Activated CD4-positive, alpha-beta T cell treated with anti-CD3 and anti-CD28 coated beads, Interleukin-2, amount 10 ng/mL, durations not matched to agents 24 days and 14 days (primary cell): ENCODE measurements around the gene PLOD1. TPM values are rescaled to one million over a fixed set of nuclear protein-coding genes. Genes with fewer than 3 reads are reported as not detected.
A peak's percentile ranks its signal among the peaks of the same experiment; 100 is the strongest.
"Not testable (repeated sequence)": the region's sequence is repeated elsewhere in the genome, so short reads cannot be mapped to it uniquely, and the experiment has no call there.

Source experiments
- DNase-seq: peaks from one replicate; pipeline ENCODE4 v3.0.0; 2022
- H3K27ac Mint-ChIP-seq: one replicate; pipeline ENCODE4 v1.8.0; 2022; ENCODE audit warnings: mild to moderate bottlenecking, mixed read lengths
- H3K27me3 Mint-ChIP-seq: one replicate; pipeline ENCODE4 v1.8.0; 2022; ENCODE audit warnings: mixed read lengths
- H3K36me3 Mint-ChIP-seq: one replicate; pipeline ENCODE4 v1.8.0; 2022; ENCODE audit warnings: low read depth, mild to moderate bottlenecking, mixed read lengths
- H3K4me1 Mint-ChIP-seq: one replicate; pipeline ENCODE4 v1.8.0; 2021; ENCODE audit warnings: mixed read lengths
- H3K4me3 Mint-ChIP-seq: one replicate; pipeline ENCODE4 v1.8.0; 2022; ENCODE audit warnings: mild to moderate bottlenecking, moderate library complexity, mixed read lengths
- H3K9me3 Mint-ChIP-seq: one replicate; pipeline ENCODE4 v1.8.0; 2021; ENCODE audit warnings: mixed read lengths
- intact Hi-C: fragments of 100-400 bp; cut with micrococcal nuclease; formaldehyde crosslinking; loops from one replicate; pipeline ENCODE4 v1.15.1; 2023
- total RNA-seq: library from RNA; stranded (reverse); gene quantifications from 2 replicates; pipeline ENCODE4 v1.2.3, GENCODE V29; 2022

The PLOD1 gene
- total RNA-seq, 1 donor from 2014 or later: 40.6 TPM

DNA sequence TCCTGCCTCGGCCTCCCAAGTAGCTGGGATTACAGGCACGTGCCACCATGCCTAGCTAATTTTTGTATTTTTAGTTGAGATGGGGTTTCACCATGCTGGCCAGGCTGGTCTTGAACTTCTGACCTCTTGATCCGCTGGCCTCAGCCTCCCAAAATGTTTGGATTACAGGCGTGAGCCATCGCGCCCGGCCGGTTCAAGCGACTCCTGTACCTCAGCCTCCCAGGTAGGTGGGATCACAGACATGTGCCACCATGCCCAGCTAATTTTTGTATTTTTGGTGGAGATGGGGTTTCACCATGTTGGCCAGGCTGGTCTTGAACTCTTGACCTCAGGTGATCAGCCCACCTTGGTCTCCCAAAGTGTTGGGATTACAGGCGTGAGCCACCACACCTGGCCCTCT, 1.2 kb downstream of the PLOD1 start:
- not testable (repeated sequence) for DNase-seq, H3K36me3 Mint-ChIP-seq, H3K4me1 Mint-ChIP-seq, H3K9me3 Mint-ChIP-seq, H3K27ac Mint-ChIP-seq, H3K27me3 Mint-ChIP-seq
- peak overlapping the region; percentile 17 for H3K4me3 Mint-ChIP-seq
- intact Hi-C loops: loop anchor here (2.0 kb wide), 1 partner anchor 27 kb away; no protein-coding TSS in a partner anchor

DNA sequence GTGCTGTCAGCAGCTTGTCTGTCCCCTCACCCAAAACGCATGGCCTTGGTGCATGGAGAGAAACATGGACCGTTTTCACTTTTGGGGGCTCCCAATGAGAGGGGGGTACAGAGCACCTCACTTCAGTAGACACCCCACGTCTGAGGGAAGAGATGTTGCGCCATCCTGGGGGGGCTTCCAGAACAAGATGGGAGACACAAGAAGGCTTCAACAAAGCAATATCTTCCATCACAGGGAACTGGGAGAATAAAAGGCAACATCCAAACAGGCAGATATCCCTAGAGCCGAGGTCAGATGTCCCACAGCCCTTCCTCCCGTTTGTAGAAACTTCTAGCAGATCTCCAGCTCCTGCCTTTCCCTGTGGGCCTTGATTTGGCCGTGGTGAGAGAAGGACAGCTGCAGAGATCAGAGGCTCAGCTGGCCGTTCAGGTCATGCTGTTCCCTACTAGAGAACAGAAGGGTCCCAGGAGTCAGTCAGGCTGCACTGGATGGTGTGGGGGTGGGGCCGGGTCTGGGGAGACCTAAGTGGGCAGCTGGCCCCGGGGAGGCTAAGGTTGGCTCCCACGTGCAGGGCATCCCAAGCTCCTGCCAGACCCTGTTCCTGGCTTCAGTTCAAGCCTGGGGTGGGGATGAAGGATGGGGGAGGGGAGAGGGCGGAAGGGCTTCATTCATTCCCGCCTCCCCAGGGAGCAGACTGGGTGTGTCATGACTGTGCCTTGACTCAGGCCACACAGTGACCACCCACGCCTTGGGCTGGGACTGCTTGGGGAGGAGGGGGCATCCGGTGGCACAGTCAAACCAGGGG, 4.4 kb downstream of the PLOD1 start:
- peaks cover 7% of the 10 kb centered on the region for H3K4me1 Mint-ChIP-seq
- no peak for DNase-seq
- no peak overlapping the region for H3K27ac Mint-ChIP-seq
- no peak overlapping the region for H3K4me3 Mint-ChIP-seq
- H3K27me3 Mint-ChIP-seq: no peaks in the 10 kb centered on the region
- intact Hi-C loops: no loop called here
- no peaks in the 10 kb centered on the region for H3K9me3 Mint-ChIP-seq
- no peaks in the 10 kb centered on the region for H3K36me3 Mint-ChIP-seq

DNA sequence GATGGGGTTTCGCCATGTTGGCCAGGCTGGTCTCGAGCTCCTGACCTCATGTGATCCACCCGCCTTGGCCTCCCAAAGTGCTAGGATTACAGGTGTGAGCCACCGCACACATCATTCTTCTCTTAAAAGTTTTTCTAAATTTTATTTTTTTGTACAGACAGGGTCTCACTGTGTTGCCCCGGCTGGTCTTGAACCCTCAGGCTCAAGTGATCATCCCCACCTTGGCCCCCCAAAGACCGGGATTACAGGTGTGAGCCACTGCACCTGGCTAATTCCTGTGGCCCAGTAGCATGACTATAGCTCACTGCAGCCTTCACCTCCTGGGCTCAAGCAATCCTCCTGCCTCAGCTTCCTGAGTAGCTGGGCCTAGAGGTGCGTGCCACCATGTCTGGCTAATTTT, 5.3 kb downstream of the PLOD1 start:
- H3K36me3 Mint-ChIP-seq, DNase-seq, H3K27me3 Mint-ChIP-seq, H3K9me3 Mint-ChIP-seq, H3K4me1 Mint-ChIP-seq, intact Hi-C loops, H3K27ac Mint-ChIP-seq, H3K4me3 Mint-ChIP-seq: not testable (repeated sequence)

DNA sequence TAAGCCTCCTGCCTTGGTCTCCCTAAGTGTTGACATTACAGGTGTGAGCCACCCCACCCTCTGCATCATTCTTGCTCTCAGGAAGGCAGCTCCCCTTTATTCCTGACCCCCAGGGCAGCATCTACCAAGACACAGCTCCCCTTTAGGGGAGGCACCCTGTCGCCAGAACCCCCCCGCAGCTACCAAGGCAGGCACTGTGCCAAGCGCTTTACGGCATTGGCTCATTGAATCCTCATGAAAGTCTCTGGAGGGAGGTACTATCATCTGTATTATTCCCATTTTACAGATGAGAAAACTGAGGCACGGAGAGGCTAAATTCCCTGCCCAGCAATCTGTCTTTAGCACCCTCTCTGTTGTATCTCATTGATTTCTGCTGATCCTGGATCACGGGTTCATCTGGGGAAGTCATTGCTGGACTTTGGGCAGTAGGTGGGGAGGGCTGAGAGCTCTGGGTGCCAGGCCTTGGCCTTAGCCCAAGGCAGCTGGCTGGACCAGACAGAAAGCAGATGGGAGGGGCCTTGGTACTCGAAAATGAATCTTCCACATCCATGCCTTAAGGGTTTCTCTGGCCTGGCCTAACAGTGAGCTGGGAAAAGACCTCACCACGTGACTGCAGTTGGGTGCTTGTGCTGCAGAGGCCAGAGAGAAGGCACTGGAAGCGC, 5.9 kb downstream of the PLOD1 start:
- Mint-ChIP-seq H3K9me3 (no peaks in the 10 kb centered on the region), H3K4me1 (peaks cover 5% of the 10 kb centered on the region), H3K36me3 (peaks cover 4% of the 10 kb centered on the region), H3K27ac (no peak overlapping the region), H3K4me3 (no peak overlapping the region), H3K27me3 (no peaks in the 10 kb centered on the region)
- intact Hi-C loops: no loop called here
- no peak for DNase-seq

DNA sequence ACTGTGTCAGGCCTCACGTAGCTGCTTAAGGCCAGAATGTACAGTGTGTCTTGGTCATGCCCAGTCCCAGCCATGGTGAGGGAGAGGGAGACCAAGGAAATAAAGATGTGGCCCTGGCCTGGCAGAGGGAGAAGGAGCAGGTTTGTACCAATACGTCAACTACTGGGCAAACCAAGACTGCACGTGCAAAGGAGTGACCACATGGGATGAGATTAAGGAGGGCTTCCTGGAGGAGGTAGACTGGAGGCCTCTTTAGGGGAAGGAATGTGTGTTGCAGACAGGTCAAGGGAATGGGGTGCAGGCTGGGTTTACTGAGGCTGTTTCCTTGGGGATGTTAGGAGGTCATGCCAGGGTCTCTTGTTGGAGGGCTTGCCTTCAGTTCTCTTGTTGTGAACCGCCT, 7.8 kb downstream of the PLOD1 start:
- no peak overlapping the region for H3K27ac Mint-ChIP-seq
- DNase-seq: no peak
- peaks cover 6% of the 10 kb centered on the region for H3K9me3 Mint-ChIP-seq
- H3K4me3 Mint-ChIP-seq: no peak overlapping the region
- peaks cover 10% of the 10 kb centered on the region for H3K4me1 Mint-ChIP-seq
- peaks cover 10% of the 10 kb centered on the region for H3K36me3 Mint-ChIP-seq
- no peaks in the 10 kb centered on the region for H3K27me3 Mint-ChIP-seq
- intact Hi-C loops: no loop called here

DNA sequence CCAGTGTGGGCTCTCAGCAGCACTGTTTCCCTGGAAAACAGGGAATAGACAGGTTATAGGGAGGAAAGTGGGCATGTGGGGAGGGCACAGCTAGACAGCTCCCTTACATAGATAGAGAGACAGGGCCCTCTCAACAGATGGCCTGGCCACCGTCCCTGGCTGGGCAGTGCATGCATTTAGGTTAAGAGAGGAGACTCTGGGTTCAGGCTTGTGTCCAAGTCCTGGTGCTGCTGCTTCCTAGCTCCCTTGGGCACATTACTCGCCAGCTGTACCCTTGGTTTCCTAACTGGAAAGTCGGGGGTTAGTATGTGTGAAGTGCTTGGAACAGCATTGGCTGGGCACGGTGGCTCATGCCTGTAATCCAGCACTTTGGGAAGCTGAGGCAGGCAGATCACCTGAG, 9.1 kb downstream of the PLOD1 start:
- intact Hi-C loops: no loop called here
- no peak for DNase-seq
- Mint-ChIP-seq H3K36me3 (peaks cover 18% of the 10 kb centered on the region), H3K4me3 (no peak overlapping the region), H3K9me3 (peaks cover 6% of the 10 kb centered on the region), H3K27ac (no peak overlapping the region), H3K27me3 (no peaks in the 10 kb centered on the region), H3K4me1 (peaks cover 7% of the 10 kb centered on the region)

DNA sequence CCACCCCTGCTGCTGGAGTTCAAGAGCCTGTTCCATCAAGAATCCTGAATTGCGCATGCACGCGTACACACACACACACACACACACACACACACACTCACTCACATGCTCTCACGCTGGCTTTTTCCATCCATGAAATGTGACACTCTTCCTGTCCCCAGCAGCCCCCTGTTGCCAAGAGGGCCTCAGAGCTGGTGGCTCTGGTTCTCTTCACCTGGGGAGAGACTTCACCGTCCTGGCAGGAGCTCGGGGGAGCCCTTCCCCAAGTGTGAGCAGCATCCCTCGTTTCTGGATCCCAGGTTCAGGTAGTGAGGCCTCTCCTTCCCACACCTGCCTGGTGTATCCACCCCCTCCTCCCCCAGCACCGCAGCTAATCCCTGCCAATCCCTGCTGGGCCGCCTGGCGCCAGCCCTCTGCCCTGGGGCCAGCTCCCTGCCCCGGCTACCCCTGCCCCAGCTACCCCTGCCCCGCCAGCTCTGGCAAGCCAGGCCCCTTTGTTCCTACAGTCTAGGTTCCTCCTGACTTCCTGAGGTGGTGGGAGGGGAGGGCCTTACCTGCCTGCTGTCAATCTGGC, 9.9 kb downstream of the PLOD1 start:
- Mint-ChIP-seq H3K27me3 (no peaks in the 10 kb centered on the region), H3K9me3 (peaks cover 6% of the 10 kb centered on the region), H3K36me3 (peaks cover 21% of the 10 kb centered on the region), H3K27ac (no peak overlapping the region), H3K4me1 (peaks cover 7% of the 10 kb centered on the region), H3K4me3 (no peak overlapping the region)
- intact Hi-C loops: no loop called here
- DNase-seq: no peak

DNA sequence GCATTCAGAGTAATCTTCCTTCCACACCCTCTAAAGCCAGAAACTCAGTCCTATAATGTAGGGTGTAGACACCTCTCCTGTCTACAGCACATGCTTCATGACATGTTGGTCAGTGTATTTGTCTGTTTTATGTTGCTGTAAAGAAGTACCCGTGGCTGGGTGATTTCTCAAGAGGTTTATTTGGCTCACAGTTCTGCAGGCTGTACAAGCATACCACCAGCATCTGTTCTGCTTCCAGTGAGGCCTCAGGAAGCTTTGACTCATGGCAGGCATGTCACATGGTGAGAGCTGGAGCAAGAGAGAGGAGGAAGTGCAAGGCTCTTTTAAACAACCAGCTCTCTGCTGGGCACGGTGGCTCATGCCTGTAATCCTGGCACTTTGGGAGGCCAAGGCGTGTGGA, 12.1 kb downstream of the PLOD1 start:
- peaks cover 6% of the 10 kb centered on the region for H3K9me3 Mint-ChIP-seq
- intact Hi-C loops: no loop called here
- H3K27me3 Mint-ChIP-seq: no peaks in the 10 kb centered on the region
- H3K4me3 Mint-ChIP-seq: no peak overlapping the region
- H3K4me1 Mint-ChIP-seq: peaks cover 7% of the 10 kb centered on the region
- DNase-seq: no peak
- peaks cover 33% of the 10 kb centered on the region for H3K36me3 Mint-ChIP-seq
- no peak overlapping the region for H3K27ac Mint-ChIP-seq

DNA sequence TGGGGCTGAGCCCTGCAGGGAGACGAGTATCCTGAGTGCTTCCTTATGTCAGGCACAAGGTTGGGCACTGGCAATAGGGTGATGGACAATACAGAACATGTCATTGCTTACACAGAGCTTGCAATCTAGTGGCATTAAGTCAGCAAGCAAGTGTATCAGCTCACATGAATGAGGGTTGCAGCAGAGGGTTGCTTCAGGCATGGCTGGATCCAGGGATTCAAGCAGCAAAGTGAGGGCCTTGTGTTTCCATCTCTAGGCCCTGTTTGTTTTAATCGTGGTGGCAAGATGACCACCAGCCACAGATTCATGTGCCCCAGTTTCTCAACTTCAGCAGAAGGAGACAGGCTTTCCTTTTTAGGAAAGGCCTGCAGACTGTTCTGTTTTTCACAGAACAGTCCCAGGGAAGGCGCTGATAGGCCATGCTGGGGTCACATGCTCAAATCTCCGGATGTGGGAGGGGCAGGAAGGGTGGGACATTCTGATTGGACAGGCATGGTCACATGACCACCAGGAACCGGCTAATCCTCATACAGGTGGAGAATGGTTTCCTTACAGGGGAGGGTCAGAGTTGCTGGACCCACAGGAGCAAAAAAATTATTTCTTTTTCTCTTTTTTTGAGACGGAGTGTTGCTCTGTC, 14.4 kb downstream of the PLOD1 start:
- no peak overlapping the region for H3K27ac Mint-ChIP-seq
- no peak overlapping the region for H3K4me3 Mint-ChIP-seq
- H3K36me3 Mint-ChIP-seq: peaks cover 33% of the 10 kb centered on the region

DNA sequence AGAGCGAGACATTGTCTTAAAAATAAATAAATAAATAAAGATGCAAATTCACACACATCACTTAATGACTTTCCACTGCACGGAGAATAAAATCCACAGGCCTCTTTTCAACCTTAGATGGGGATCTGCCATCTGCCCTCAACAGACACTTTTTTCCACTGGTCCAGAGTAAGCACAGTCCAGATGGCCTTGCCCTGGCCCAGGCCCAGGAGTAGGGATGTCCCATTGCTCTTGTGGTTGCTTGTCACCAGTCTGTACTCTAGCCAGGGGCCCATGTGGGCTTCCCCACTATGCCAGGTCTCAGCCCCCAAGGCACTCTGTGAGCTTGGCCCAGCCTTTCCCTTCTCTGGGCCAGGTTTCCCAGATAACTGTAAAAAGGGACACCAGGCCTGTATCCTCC, 17.4 kb downstream of the PLOD1 start:
- H3K36me3 Mint-ChIP-seq: peaks cover 23% of the 10 kb centered on the region
- H3K4me3 Mint-ChIP-seq: no peak overlapping the region
- intact Hi-C loops: no loop called here
- H3K4me1 Mint-ChIP-seq: no peaks in the 10 kb centered on the region
- no peaks in the 10 kb centered on the region for H3K27me3 Mint-ChIP-seq
- no peak for DNase-seq
- H3K9me3 Mint-ChIP-seq: no peaks in the 10 kb centered on the region
- H3K27ac Mint-ChIP-seq: no peak overlapping the region

More for the DNA sequence above, 14.4 kb downstream of the PLOD1 start:
- H3K9me3 Mint-ChIP-seq: peaks cover 6% of the 10 kb centered on the region
- intact Hi-C loops: no loop called here
- DNase-seq: no peak
- no peaks in the 10 kb centered on the region for H3K27me3 Mint-ChIP-seq
- H3K4me1 Mint-ChIP-seq: peaks cover 6% of the 10 kb centered on the region

DNA sequence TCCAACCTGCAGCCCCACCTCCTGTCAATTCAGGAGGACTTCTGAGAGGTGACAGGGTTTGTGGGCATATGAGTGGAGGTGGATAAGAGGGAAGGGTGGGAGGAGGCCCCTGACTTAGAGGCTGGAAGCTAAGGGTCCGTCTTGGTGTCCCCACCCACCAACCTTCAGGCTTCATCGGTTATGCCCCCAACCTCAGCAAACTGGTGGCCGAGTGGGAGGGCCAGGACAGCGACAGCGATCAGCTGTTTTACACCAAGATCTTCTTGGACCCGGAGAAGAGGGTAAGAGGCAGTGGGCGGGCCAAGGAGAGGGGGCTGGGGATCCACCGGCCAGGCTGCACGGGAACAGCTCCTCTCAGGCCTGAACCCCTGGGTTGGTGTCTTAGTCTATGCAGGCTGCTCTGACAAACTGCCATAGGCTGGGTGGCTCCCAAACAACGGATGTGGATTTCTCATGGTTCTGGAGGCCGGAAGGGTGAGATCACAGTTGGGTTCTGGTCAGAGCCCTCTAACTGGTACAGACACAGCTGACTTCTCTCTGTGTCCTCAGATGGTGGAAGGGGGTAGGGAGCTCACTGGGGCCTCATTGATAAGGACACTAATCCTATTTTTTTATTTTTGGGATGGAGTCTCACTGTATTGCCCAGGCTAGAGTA, 18.1 kb downstream of the PLOD1 start:
- Mint-ChIP-seq H3K4me3 (no peak overlapping the region), H3K9me3 (no peaks in the 10 kb centered on the region), H3K4me1 (no peaks in the 10 kb centered on the region), H3K27ac (no peak overlapping the region), H3K36me3 (peaks cover 23% of the 10 kb centered on the region), H3K27me3 (no peaks in the 10 kb centered on the region)
- intact Hi-C loops: no loop called here
- DNase-seq: no peak

DNA sequence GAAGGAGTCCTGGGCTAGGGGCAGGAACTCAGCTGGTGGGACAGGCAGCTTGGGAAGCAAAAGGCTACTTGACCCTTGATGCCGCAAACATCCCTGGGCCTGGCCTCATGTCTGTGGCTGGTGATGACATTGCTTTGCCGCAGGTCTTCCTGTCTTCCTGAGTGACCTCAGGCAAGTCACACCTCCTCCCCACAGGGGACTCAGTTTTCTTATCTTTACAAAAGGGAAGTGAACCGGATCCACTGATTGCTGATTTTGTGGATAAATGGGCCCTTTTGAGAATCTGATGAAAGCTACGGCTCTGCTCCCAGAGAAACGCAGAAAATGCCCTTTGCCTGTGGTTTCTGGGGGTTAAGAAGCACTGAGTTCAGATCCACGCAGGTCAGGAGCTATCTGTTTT, 20.7 kb downstream of the PLOD1 start:
- H3K27me3 Mint-ChIP-seq: no peaks in the 10 kb centered on the region
- no peaks in the 10 kb centered on the region for H3K4me1 Mint-ChIP-seq
- intact Hi-C loops: no loop called here
- H3K27ac Mint-ChIP-seq: no peak overlapping the region
- no peak for DNase-seq
- H3K36me3 Mint-ChIP-seq: peaks cover 11% of the 10 kb centered on the region
- H3K4me3 Mint-ChIP-seq: no peak overlapping the region
- no peaks in the 10 kb centered on the region for H3K9me3 Mint-ChIP-seq

DNA sequence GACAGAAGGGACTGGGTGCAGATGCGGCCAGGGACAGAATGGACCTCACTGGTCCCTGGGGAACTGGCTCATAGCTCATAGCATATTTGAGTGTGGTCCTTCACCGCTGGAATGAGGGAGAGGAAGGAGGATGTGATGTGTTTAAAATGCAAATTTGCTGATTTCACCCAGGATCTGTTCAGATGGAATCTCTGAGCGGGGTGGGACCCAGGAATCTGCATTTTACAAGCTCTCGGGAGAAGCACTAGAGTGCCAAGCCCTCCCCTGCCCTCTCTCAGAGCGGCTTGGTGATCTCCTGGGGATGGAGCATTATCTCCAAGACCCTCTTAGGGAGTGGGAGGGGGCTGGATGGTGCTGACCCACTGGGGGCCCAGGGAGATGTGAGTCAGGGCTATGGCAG, 22.9 kb downstream of the PLOD1 start:
- intact Hi-C loops: no loop called here
- Mint-ChIP-seq H3K4me1 (no peaks in the 10 kb centered on the region), H3K27me3 (no peaks in the 10 kb centered on the region), H3K9me3 (no peaks in the 10 kb centered on the region), H3K36me3 (peaks cover 5% of the 10 kb centered on the region), H3K4me3 (no peak overlapping the region), H3K27ac (no peak overlapping the region)
- no peak for DNase-seq

DNA sequence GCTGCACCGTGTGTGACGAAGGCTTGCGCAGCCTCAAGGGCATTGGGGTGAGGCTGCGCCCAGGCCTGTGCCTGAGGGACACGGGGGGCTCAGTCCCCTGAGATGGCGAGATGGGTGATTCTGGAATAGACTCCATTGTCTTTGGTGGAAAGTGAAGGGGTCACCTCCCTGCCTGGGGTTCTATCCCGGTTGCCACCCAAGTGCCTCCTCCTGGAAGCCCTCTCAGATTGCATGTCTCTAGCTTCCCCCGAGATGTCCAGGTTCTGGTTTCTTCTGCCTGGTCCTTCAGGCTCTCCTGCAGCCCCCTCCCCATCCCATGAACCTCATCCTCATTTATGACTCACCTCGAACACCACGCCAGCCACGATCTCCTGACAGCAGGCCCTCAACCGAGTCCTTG, 23.4 kb downstream of the PLOD1 start:
- Mint-ChIP-seq H3K4me1 (no peaks in the 10 kb centered on the region), H3K4me3 (no peak overlapping the region), H3K36me3 (peaks cover 5% of the 10 kb centered on the region), H3K9me3 (no peaks in the 10 kb centered on the region), H3K27me3 (no peaks in the 10 kb centered on the region), H3K27ac (no peak overlapping the region)
- DNase-seq: no peak
- intact Hi-C loops: no loop called here
